Activated CD8-positive, alpha-beta memory T cell treated with anti-CD3 and anti-CD28 coated beads for 1 hour (primary cell): ENCODE measurements around the gene KITLG.
"Not testable (repeated sequence)": the region's sequence is repeated elsewhere in the genome, so short reads cannot be mapped to it uniquely, and the experiment has no call there.

Source experiments
- DNase-seq, 2 donors: peaks; one replicate each; pipeline ENCODE4 v3.0.0-alpha.2; 2020; ENCODE audit warnings: low read depth in 1 of 2; ENCODE audit errors: extremely low read depth in 1 of 2

The KITLG gene

GRCh38 chr12:88580051-88580871 is at the start of gene KITLG:
TSS of gene KITLG (minus strand) at chr12:88580471. CDS start at chr12:88580278, 193 bp downstream.
- DNase-seq: no peak

GRCh38 chr12:88628856-88629509 is 48.7 kb upstream of the KITLG start:
- DNase-seq: no peak

GRCh38 chr12:88628035-88628434 is 47.8 kb upstream of the KITLG start:
- DNase-seq: not testable (repeated sequence)

- DNase-seq: no peak
Measured at GRCh38 chr12:88627501-88627900, 47.2 kb upstream of the KITLG start.

GRCh38 chr12:88625356-88625755 is 45.1 kb upstream of the KITLG start:
- DNase-seq: no peak

- DNase-seq: no peak
Measured at GRCh38 chr12:88624911-88625310, 44.6 kb upstream of the KITLG start.

GRCh38 chr12:88623777-88624548 is 43.7 kb upstream of the KITLG start:
- DNase-seq: no peak

GRCh38 chr12:88617352-88617751 is 37.1 kb upstream of the KITLG start:
- DNase-seq: no peak

GRCh38 chr12:88615490-88615889 is 35.2 kb upstream of the KITLG start:
- no peak for DNase-seq

- no peak for DNase-seq
Measured at GRCh38 chr12:88604646-88605045, 24.4 kb upstream of the KITLG start.

GRCh38 chr12:88600272-88600671 is 20.0 kb upstream of the KITLG start:
- DNase-seq: no peak

GRCh38 chr12:88597365-88597764 is 17.1 kb upstream of the KITLG start:
- no peak for DNase-seq

- no peak for DNase-seq
Measured at GRCh38 chr12:88595697-88596096, 15.4 kb upstream of the KITLG start.

- no peak for DNase-seq
Measured at GRCh38 chr12:88594780-88595179, 14.5 kb upstream of the KITLG start.

- DNase-seq: no peak
Measured at GRCh38 chr12:88591343-88591742, 11.1 kb upstream of the KITLG start.

GRCh38 chr12:88590851-88591250 is 10.6 kb upstream of the KITLG start:
- no peak for DNase-seq

GRCh38 chr12:88585077-88585476 is 4.8 kb upstream of the KITLG start:
- no peak for DNase-seq

GRCh38 chr12:88579601-88580050 is 645 bp downstream of the KITLG start:
- DNase-seq: no peak

GRCh38 chr12:88579161-88579517 is 1.1 kb downstream of the KITLG start:
- no peak for DNase-seq

GRCh38 chr12:88578276-88579160 is 1.8 kb downstream of the KITLG start:
- no peak for DNase-seq

GRCh38 chr12:88577537-88577936 is 2.7 kb downstream of the KITLG start:
- DNase-seq: no peak
